Colonic mucosa (tissue), 4 donors: ENCODE results near the gene DMD. TPM values are rescaled to one million over a fixed set of nuclear protein-coding genes. Genes with fewer than 3 reads are reported as not detected.

Experiments
- DNase-seq: peaks from one replicate; pipeline ENCODE4 v3.0.0-alpha.2; 2020
- H3K27ac ChIP-seq: fragments of 200-600 bp; one replicate; pipeline ENCODE4 v1.8.0; 2021
- H3K27me3 ChIP-seq: fragments of 200-600 bp; one replicate; pipeline ENCODE4 v1.8.0; 2021
- H3K36me3 ChIP-seq: fragments of 200-600 bp; one replicate; pipeline ENCODE4 v1.8.0; 2021
- H3K4me1 ChIP-seq: fragments of 200-600 bp; one replicate; pipeline ENCODE4 v1.8.0; 2021; ENCODE audit warnings: mild to moderate bottlenecking
- H3K4me3 ChIP-seq: fragments of 200-600 bp; one replicate; pipeline ENCODE4 v1.8.0; 2021
- H3K9ac ChIP-seq, 2 donors: one replicate each; pipeline ENCODE4 v1.7.0; 2013; ENCODE audit warnings: control low read depth in 2 of 2, low read depth in 2 of 2, low read length in 2 of 2
- H3K9me3 ChIP-seq: fragments of 200-600 bp; one replicate; pipeline ENCODE4 v1.8.0; 2021
- intact Hi-C: fragments of 100-400 bp; cut with DNase I; formaldehyde crosslinking; loops from one replicate; pipeline ENCODE4 v1.14.1; 2022
- total RNA-seq, 2 donors: library from RNA; stranded (reverse); fragmentation: NEBNext Ultra II Directional in 1 of 2; extraction: Animal tissue kit (Norgen Biotek cat#: 25700) in 1 of 2; gene quantifications; one replicate each; pipeline ENCODE4 v1.2.1, GENCODE V29; 2021
- TF ChIP-seq, protein P1 (sequence below): fragments of 200-600 bp; IDR thresholded peaks from one replicate; pipeline ENCODE4 v1.8.0; 2022; ENCODE audit warnings: antibody characterized with exemption, mild to moderate bottlenecking
- donor health status: healthy.
- donor health status: DM: no; HTN: no; CAD: no.
- donor health status: DM: no; HTN: no; CAD: no.

The DMD gene
- total RNA-seq, 2 donors from 2014 or later = 7.3 to 24.5 TPM

- H3K36me3 ChIP-seq = no peaks in the 10 kb centered on the region
- H3K9me3 ChIP-seq = no peaks in the 10 kb centered on the region
- TF ChIP-seq, protein P1, sequence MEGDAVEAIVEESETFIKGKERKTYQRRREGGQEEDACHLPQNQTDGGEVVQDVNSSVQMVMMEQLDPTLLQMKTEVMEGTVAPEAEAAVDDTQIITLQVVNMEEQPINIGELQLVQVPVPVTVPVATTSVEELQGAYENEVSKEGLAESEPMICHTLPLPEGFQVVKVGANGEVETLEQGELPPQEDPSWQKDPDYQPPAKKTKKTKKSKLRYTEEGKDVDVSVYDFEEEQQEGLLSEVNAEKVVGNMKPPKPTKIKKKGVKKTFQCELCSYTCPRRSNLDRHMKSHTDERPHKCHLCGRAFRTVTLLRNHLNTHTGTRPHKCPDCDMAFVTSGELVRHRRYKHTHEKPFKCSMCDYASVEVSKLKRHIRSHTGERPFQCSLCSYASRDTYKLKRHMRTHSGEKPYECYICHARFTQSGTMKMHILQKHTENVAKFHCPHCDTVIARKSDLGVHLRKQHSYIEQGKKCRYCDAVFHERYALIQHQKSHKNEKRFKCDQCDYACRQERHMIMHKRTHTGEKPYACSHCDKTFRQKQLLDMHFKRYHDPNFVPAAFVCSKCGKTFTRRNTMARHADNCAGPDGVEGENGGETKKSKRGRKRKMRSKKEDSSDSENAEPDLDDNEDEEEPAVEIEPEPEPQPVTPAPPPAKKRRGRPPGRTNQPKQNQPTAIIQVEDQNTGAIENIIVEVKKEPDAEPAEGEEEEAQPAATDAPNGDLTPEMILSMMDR = no peak
- no peaks in the 10 kb centered on the region for H3K27me3 ChIP-seq
- H3K27ac ChIP-seq = no peak overlapping the region
- no peaks in the 10 kb centered on the region for H3K4me1 ChIP-seq
- no peak overlapping the region for H3K4me3 ChIP-seq
- no peak for DNase-seq
- intact Hi-C loops = no loop called here
- H3K9ac ChIP-seq = no peak overlapping the region
These were observed 1910.1 kb downstream of the DMD start for GRCh38 chrX:31301203-31301602.

DNA sequence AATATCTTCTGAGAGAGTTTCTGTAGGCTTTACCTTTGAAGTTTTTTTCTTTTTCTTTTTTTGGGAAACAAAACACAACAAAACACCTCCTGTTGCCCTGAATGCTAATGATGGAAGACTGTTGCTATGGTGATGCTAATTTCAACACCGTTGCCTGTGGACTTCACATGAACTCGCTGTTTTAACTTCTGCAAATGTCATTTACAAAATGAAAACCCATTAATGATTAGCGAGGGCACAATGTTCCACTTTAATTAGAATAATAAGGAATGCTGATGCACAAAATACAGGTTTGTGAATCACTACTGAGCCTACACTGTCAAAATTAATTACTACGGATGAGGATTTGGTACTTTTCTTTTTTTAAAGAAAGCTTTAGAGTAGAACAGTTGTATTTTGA, 1912.4 kb downstream of the DMD start:
- intact Hi-C loops = loop anchor here (10.0 kb wide), 1 partner anchor 264 kb away; no protein-coding TSS in a partner anchor
- H3K27me3 ChIP-seq = no peaks in the 10 kb centered on the region
- TF ChIP-seq, protein P1 = no peak

DNA sequence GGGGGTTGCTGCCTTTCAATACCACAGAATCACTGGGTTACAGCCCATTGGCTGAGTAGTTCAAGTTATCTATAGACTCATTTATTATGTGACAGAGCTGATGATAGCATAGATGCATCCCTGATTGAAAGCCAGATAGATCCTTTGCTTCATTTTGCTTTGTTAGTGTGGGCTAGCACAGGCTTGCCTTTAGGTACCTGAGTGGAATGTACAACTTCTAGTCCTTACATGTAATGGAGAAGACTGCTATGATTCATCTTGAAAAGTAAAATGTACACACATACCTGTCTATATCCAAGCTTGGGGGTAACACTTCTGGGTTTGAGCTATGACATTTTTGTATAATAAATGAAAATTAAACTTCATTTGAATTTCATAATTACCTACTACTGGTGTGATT, 1913.5 kb downstream of the DMD start:
- no peak overlapping the region for H3K4me3 ChIP-seq
- H3K27ac ChIP-seq = no peak overlapping the region
- H3K9me3 ChIP-seq = no peaks in the 10 kb centered on the region
- no peak overlapping the region for H3K9ac ChIP-seq
- H3K27me3 ChIP-seq = no peaks in the 10 kb centered on the region
- TF ChIP-seq, protein P1 = no peak
- no peak for DNase-seq
- no peaks in the 10 kb centered on the region for H3K36me3 ChIP-seq
- no peaks in the 10 kb centered on the region for H3K4me1 ChIP-seq
- intact Hi-C loops = loop anchor here (10.0 kb wide), 1 partner anchor 263 kb away; no protein-coding TSS in a partner anchor

More for the DNA sequence above, 1912.4 kb downstream of the DMD start:
- Histone ChIP-seq H3K9ac (no peak overlapping the region), H3K9me3 (no peaks in the 10 kb centered on the region), H3K36me3 (no peaks in the 10 kb centered on the region), H3K27ac (no peak overlapping the region), H3K4me3 (no peak overlapping the region), H3K4me1 (no peaks in the 10 kb centered on the region)
- DNase-seq = no peak

GRCh38 chrX:31294475-31294874, 1916.9 kb downstream of the DMD start:
- intact Hi-C loops = loop anchor here (10.0 kb wide), 1 partner anchor 260 kb away; no protein-coding TSS in a partner anchor
- DNase-seq = no peak
- Histone ChIP-seq H3K27ac (no peak overlapping the region), H3K36me3 (no peaks in the 10 kb centered on the region), H3K9ac (no peak overlapping the region), H3K9me3 (no peaks in the 10 kb centered on the region), H3K27me3 (no peaks in the 10 kb centered on the region), H3K4me1 (no peaks in the 10 kb centered on the region), H3K4me3 (no peak overlapping the region)
- TF ChIP-seq, protein P1 = no peak

- DNase-seq = no peak
- TF ChIP-seq, protein P1 = no peak
- Histone ChIP-seq H3K27ac (no peak overlapping the region), H3K9me3 (no peaks in the 10 kb centered on the region), H3K27me3 (no peaks in the 10 kb centered on the region), H3K36me3 (no peaks in the 10 kb centered on the region), H3K9ac (no peak overlapping the region), H3K4me1 (no peaks in the 10 kb centered on the region), H3K4me3 (no peak overlapping the region)
- intact Hi-C loops = loop anchor here (10.0 kb wide), 1 partner anchor 259 kb away; no protein-coding TSS in a partner anchor
These were observed 1917.9 kb downstream of the DMD start for GRCh38 chrX:31293409-31293808.
